BJ (cell line): ENCODE results near the gene HOXC10. TPM values are rescaled to one million over a fixed set of nuclear protein-coding genes. Genes with fewer than 3 reads are reported as not detected.
A peak's percentile ranks its signal among the peaks of the same experiment; 100 is the strongest.

Source experiments
- CTCF ChIA-PET: fragments of 350-600 bp; formaldehyde crosslinking; extraction: SDS; loops from one replicate; lab custom pipeline; 2021; ENCODE audit warnings: antibody characterized with exemption, inconsistent platforms; lab: Yijun Ruan, JAX
- POLR2A ChIA-PET: fragments of 300-600 bp; sonication (Branson Sonifier 250); formaldehyde crosslinking; extraction: SDS; loops from one replicate; lab custom pipeline; 2021; ENCODE audit warnings: antibody characterized with exemption; lab: Charles Lee
- DNase-seq: peaks from one replicate; pipeline ENCODE4 v3.0.0-alpha.2; 2011; ENCODE audit warnings: low read depth
- H3K27me3 ChIP-seq: 2 replicates; pipeline ENCODE4 v1.6.0; 2011; ENCODE audit warnings: low read length; ENCODE audit not compliant: control insufficient read depth, insufficient read depth
- H3K36me3 ChIP-seq: 2 replicates; pipeline ENCODE4 v1.5.1; 2011; ENCODE audit warnings: low read length; ENCODE audit not compliant: control insufficient read depth, insufficient read depth
- H3K4me3 ChIP-seq: 2 replicates; pipeline ENCODE4 v1.5.1; 2011; ENCODE audit warnings: low read depth, mild to moderate bottlenecking, control low read depth, low read length
- CTCF ChIP-seq: IDR thresholded peaks from 2 replicates; pipeline ENCODE4 v1.5.1; 2011; ENCODE audit warnings: low read depth, mild to moderate bottlenecking, control low read depth, inconsistent platforms, low read length, moderate library complexity; ENCODE audit not compliant: insufficient read depth
- polyA plus RNA-seq: library from polyadenylated mRNA; depleted of rRNA; stranded (reverse); fragments of >200 nt; gene quantifications from 2 replicates; pipeline ENCODE4 v1.2.3, GENCODE V29; 2011

Gene HOXC10
- polyA plus RNA-seq, 1 experiment, result 13.9 TPM

GRCh38 chr12:53998110-53998899 is 13.4 kb downstream of the HOXC10 start:
- Histone ChIP-seq H3K27me3 (peaks cover 4% of the 10 kb centered on the region), H3K4me3 (no peak overlapping the region), H3K36me3 (no peaks in the 10 kb centered on the region)
- ChIA-PET POLR2A (interaction anchor here (0.6 kb wide), 1 partner anchor 25 kb away, joined by 4 read pairs; the partner anchor contains the start of gene HOXC11), CTCF (interaction anchor here (1.0 to 16.8 kb wide), 7 partner anchors 7 to 217 kb away, joined by 3 to 213 read pairs (median 23); partner anchors contain the start of genes HOXC10 and SMUG1)
- TF ChIP-seq CTCF, result no peak
- no peak for DNase-seq

GRCh38 chr12:53998900-53999236 is 13.9 kb downstream of the HOXC10 start:
- CTCF ChIA-PET, result interaction anchor here (1.4 to 16.8 kb wide), 7 partner anchors 12 to 230 kb away, joined by 3 to 213 read pairs (median 23); partner anchors contain the start of genes HOXC10 and SMUG1
- Histone ChIP-seq H3K36me3 (no peaks in the 10 kb centered on the region), H3K27me3 (peaks cover 2% of the 10 kb centered on the region; the same call in 1 of the 2 replicates), H3K4me3 (peak overlapping the region; percentile 73)
- no peak for TF ChIP-seq CTCF
- POLR2A ChIA-PET, result no interaction called here
- no peak for DNase-seq

- ChIA-PET POLR2A (interaction anchor here (0.7 kb wide), 1 partner anchor 246 kb away, joined by 3 read pairs; no protein-coding TSS in a partner anchor), CTCF (interaction anchor here (0.6 to 16.8 kb wide), 17 partner anchors 8 to 326 kb away, joined by 3 to 213 read pairs (median 5); partner anchors contain the start of genes COPZ1, HOXC10, HOXC5 and HOXC8)
- no peaks in the 10 kb centered on the region for H3K36me3 ChIP-seq
- H3K27me3 ChIP-seq, result peaks cover 2% of the 10 kb centered on the region; the same call in 1 of the 2 replicates
- TF ChIP-seq CTCF, result no peak
- no peak for DNase-seq
- H3K4me3 ChIP-seq, result peak overlapping the region; percentile 73
These were observed 14.7 kb downstream of the HOXC10 start for GRCh38 chr12:53999559-54000115.

GRCh38 chr12:54000116-54001114 is 15.5 kb downstream of the HOXC10 start, which contains the start of gene HOXC9:
HOXC9 (plus strand) TSS chr12:54000161; CDS start chr12:54000189, 28 bp downstream.
- ChIA-PET POLR2A (interaction anchor here (0.7 kb wide), 2 partner anchors 189 to 247 kb away, joined by 3 to 8 read pairs; partner anchors contain the start of gene SMUG1), CTCF (interaction anchor here (0.7 to 16.8 kb wide), 17 partner anchors 8 to 325 kb away, joined by 3 to 213 read pairs (median 5); partner anchors contain the start of genes COPZ1, HOXC10, HOXC5 and HOXC8)
- H3K36me3 ChIP-seq, result no peaks in the 10 kb centered on the region
- no peak for TF ChIP-seq CTCF
- H3K27me3 ChIP-seq, result no peaks in the 10 kb centered on the region; the same call in 1 of the 2 replicates
- H3K4me3 ChIP-seq, result peak within 1 kb of the TSS; percentile 73
- DNase-seq, result no peak
